Neural progenitor cell (in vitro differentiated cells): ENCODE measurements around the gene FOXA2.

Experiments
- CTCF ChIP-seq: fragments of 200-600 bp; sonication (generic); IDR thresholded peaks from 2 replicates; pipeline ENCODE4 v1.5.1; 2017; ENCODE audit warnings: antibody characterized with exemption, mild to moderate bottlenecking
- EZH2 ChIP-seq: fragments of 200-600 bp; sonication (generic); IDR thresholded peaks from 2 replicates; pipeline ENCODE4 v1.6.1; 2017; ENCODE audit warnings: antibody characterized with exemption, mild to moderate bottlenecking, moderate library complexity
- EZH2phosphoT487 ChIP-seq: fragments of 200-600 bp; sonication (generic); IDR thresholded peaks from 2 replicates; pipeline ENCODE4 v1.6.1; 2017; ENCODE audit warnings: antibody characterized with exemption

- TF ChIP-seq CTCF: no peak
- TF ChIP-seq EZH2: no peak
- no peak for TF ChIP-seq EZH2phosphoT487
Observed at GRCh38 chr20:22548040-22548439, 36.3 kb downstream of the FOXA2 start.
